Esophagus muscularis mucosa (tissue), 4 donors: ENCODE measurements around the gene UBA6.

Experiments used
- CTCF ChIP-seq, 3 experiments: fragments of 200-600 bp in 2 of 3; fragments of 450-650 bp in 1 of 3; sonication (generic) in 2 of 3; IDR thresholded peaks; one replicate each; pipeline ENCODE4 v1.5.1; 2017 to 2019; ENCODE audit warnings: antibody characterized with exemption in 3 of 3, mild to moderate bottlenecking in 2 of 3, moderate library complexity in 1 of 3
- EP300 ChIP-seq: sonication (generic); formaldehyde crosslinking; IDR thresholded peaks from one replicate; pipeline ENCODE4 v1.6.1; 2017; ENCODE audit warnings: antibody characterized with exemption
- POLR2A ChIP-seq: fragments of 450-650 bp; IDR thresholded peaks from one replicate; pipeline ENCODE4 v1.6.1; 2017; ENCODE audit warnings: antibody characterized with exemption, moderate library complexity, mild to moderate bottlenecking, low read depth
- POLR2AphosphoS5 ChIP-seq, 2 donors: sonication (generic); formaldehyde crosslinking; IDR thresholded peaks; one replicate each; pipeline ENCODE4 v1.6.1; 2017; ENCODE audit warnings: antibody characterized with exemption in 2 of 2

- TF ChIP-seq POLR2A (no peak), CTCF (IDR thresholded peaks at IDR 0.05) (no peak), EP300 (no peak), POLR2AphosphoS5 (IDR thresholded peaks at IDR 0.05) (no peak)
Measured at GRCh38 chr4:67614186-67614585, 86.8 kb downstream of the UBA6 start.
